CD8-positive, alpha-beta memory T cell (primary cell): ENCODE results near the gene ZC3H8. TPM values are rescaled to one million over a fixed set of nuclear protein-coding genes. Genes with fewer than 3 reads are reported as not detected.
A peak's percentile ranks its signal among the peaks of the same experiment; 100 is the strongest.

Source experiments
- CTCF ChIA-PET: fragments of 350-600 bp; sonication (Branson Sonifier 250); formaldehyde crosslinking; loops from one replicate; lab custom pipeline; 2021; ENCODE audit warnings: antibody characterized with exemption; lab: Charles Lee
- POLR2A ChIA-PET: fragments of 350-600 bp; sonication (Branson Sonifier 250); formaldehyde crosslinking; loops from one replicate; lab custom pipeline; 2021; ENCODE audit warnings: antibody characterized with exemption; lab: Charles Lee
- DNase-seq, 5 donors: peaks; one replicate each; pipeline versions ENCODE4 v3.0.0 to v3.0.0-alpha.2; 2020 to 2022; ENCODE audit warnings: mixed read lengths in 1 of 5
- H3K27ac ChIP-seq: one replicate; pipeline ENCODE4 v1.7.0; 2013; ENCODE audit warnings: low read depth, mild to moderate bottlenecking, low read length, moderate library complexity
- H3K27me3 ChIP-seq: 2 replicates; pipeline ENCODE4 v1.7.0; 2013; ENCODE audit warnings: low read length, mild to moderate bottlenecking; ENCODE audit not compliant: insufficient read depth, poor library complexity, severe bottlenecking
- H3K36me3 ChIP-seq: 2 replicates; pipeline ENCODE4 v1.7.0; 2013; ENCODE audit warnings: mild to moderate bottlenecking, low read length, moderate library complexity; ENCODE audit not compliant: insufficient read depth
- H3K4me1 ChIP-seq: 2 replicates; pipeline ENCODE4 v1.7.0; 2013; ENCODE audit warnings: mild to moderate bottlenecking, low read length, moderate library complexity; ENCODE audit not compliant: insufficient read depth
- H3K4me3 ChIP-seq: 2 replicates; pipeline ENCODE4 v1.7.0; 2013; ENCODE audit warnings: mild to moderate bottlenecking, low read length
- H3K9me3 ChIP-seq: 2 replicates; pipeline ENCODE4 v1.7.0; 2013; ENCODE audit warnings: mild to moderate bottlenecking, low read length
- H3K27ac Mint-ChIP-seq, 8 donors: one replicate each; pipeline ENCODE4 v1.8.0; 2020 to 2021; ENCODE audit warnings: mixed read lengths in 8 of 8, mild to moderate bottlenecking in 6 of 8, inconsistent platforms in 3 of 8, moderate library complexity in 3 of 8
- H3K27me3 Mint-ChIP-seq, 2 donors: one replicate each; pipeline ENCODE4 v1.8.0; 2020 to 2021; ENCODE audit warnings: mixed read lengths in 2 of 2, mild to moderate bottlenecking in 1 of 2, moderate library complexity in 1 of 2
- H3K36me3 Mint-ChIP-seq, 3 donors: one replicate each; pipeline ENCODE4 v1.8.0; 2020 to 2021; ENCODE audit warnings: mixed read lengths in 3 of 3, inconsistent platforms in 1 of 3, mild to moderate bottlenecking in 1 of 3
- H3K4me1 Mint-ChIP-seq, 3 donors: one replicate each; pipeline ENCODE4 v1.8.0; 2020 to 2021; ENCODE audit warnings: mixed read lengths in 3 of 3, inconsistent platforms in 1 of 3, mild to moderate bottlenecking in 1 of 3
- H3K4me3 Mint-ChIP-seq, 7 donors: one replicate each; pipeline ENCODE4 v1.8.0; 2020 to 2021; ENCODE audit warnings: mixed read lengths in 7 of 7, mild to moderate bottlenecking in 6 of 7, moderate library complexity in 4 of 7, inconsistent platforms in 2 of 7
- H3K9me3 Mint-ChIP-seq, 5 donors: one replicate each; pipeline ENCODE4 v1.8.0; 2020 to 2022; ENCODE audit warnings: mixed read lengths in 5 of 5, mild to moderate bottlenecking in 3 of 5, moderate library complexity in 2 of 5, inconsistent platforms in 1 of 5
- polyA plus RNA-seq: library from polyadenylated mRNA; unstranded; fragments of 300-500 nt; fragmentation: Illumina TruSeq; gene quantifications from one replicate; pipeline ENCODE4 v1.2.3, GENCODE V29; 2021
- total RNA-seq, 2 experiments: library from RNA; stranded (reverse); gene quantifications; one replicate each; pipeline ENCODE4 v1.2.3, GENCODE V29; 2021

ZC3H8 gene
- total and polyA plus RNA-seq, 3 experiments from 2014 or later, result 13.4 to 32.0 (median 29.7) TPM

- H3K4me3 ChIP-seq, result peak overlapping the region; percentile 53
These were observed 72.2 kb downstream of the ZC3H8 start for GRCh38 chr2:112182581-112183034.

GRCh38 chr2:112181571-112182290, 73.1 kb downstream of the ZC3H8 start:
- CTCF ChIA-PET, result interaction anchor here (1.1 kb wide), 1 partner anchor 60 kb away, joined by 3 read pairs; no protein-coding TSS in a partner anchor
- peak overlapping the region; percentile 53 for H3K4me3 ChIP-seq
- DNase-seq, result peak in 3 of 5 donors; percentile 14 to 58 (median 38)
- POLR2A ChIA-PET, result no interaction called here
- Mint-ChIP-seq H3K4me1 (peaks cover 7 to 16% (median 10%) of the 10 kb centered on the region in 3 donors), H3K27me3 (peaks cover 27 to 45% of the 10 kb centered on the region in 2 donors), H3K4me3 (peak overlapping the region in 4 of 7 donors; percentile 9 to 59 (median 41)), H3K36me3 (no peaks in the 10 kb centered on the region), H3K27ac (peak overlapping the region in 1 of 8 donors; percentile 24), H3K9me3 (peaks cover 0 to 4% (median 0%) of the 10 kb centered on the region in 5 donors)
- no peaks in the 10 kb centered on the region for H3K9me3 ChIP-seq
- no peaks in the 10 kb centered on the region for H3K27me3 ChIP-seq
- peaks cover 32% of the 10 kb centered on the region for H3K4me1 ChIP-seq
- H3K27ac ChIP-seq, result no peak overlapping the region
- no peaks in the 10 kb centered on the region for H3K36me3 ChIP-seq

More at GRCh38 chr2:112182581-112183034, 72.2 kb downstream of the ZC3H8 start:
- Mint-ChIP-seq H3K27me3 (peaks cover 24 to 39% of the 10 kb centered on the region in 2 donors), H3K4me3 (peak overlapping the region in 4 of 7 donors; percentile 9 to 43 (median 26)), H3K27ac (peak overlapping the region in 2 of 8 donors; percentile 23 to 24), H3K36me3 (no peaks in the 10 kb centered on the region), H3K9me3 (peaks cover 0 to 4% (median 0%) of the 10 kb centered on the region in 5 donors), H3K4me1 (peaks cover 13 to 25% (median 14%) of the 10 kb centered on the region in 3 donors)
- H3K36me3 ChIP-seq, result no peaks in the 10 kb centered on the region
- H3K9me3 ChIP-seq, result no peaks in the 10 kb centered on the region
- H3K27me3 ChIP-seq, result no peaks in the 10 kb centered on the region
- no peak overlapping the region for H3K27ac ChIP-seq
- no peak for DNase-seq
- ChIA-PET CTCF (interaction anchor here (1.1 kb wide), 1 partner anchor 61 kb away, joined by 3 read pairs; no protein-coding TSS in a partner anchor), POLR2A (no interaction called here)
- H3K4me1 ChIP-seq, result peaks cover 41% of the 10 kb centered on the region

GRCh38 chr2:112175958-112176573, 78.8 kb downstream of the ZC3H8 start:
- H3K27me3 Mint-ChIP-seq, result peaks cover 23 to 41% of the 10 kb centered on the region in 2 donors
- H3K36me3 Mint-ChIP-seq, result no peaks in the 10 kb centered on the region
- H3K4me1 Mint-ChIP-seq, result no peaks in the 10 kb centered on the region
- peaks cover 7% of the 10 kb centered on the region for H3K4me1 ChIP-seq
- no peaks in the 10 kb centered on the region for H3K9me3 ChIP-seq
- ChIA-PET CTCF (no interaction called here), POLR2A (no interaction called here)
- no peak overlapping the region for H3K27ac Mint-ChIP-seq
- H3K36me3 ChIP-seq, result no peaks in the 10 kb centered on the region
- no peaks in the 10 kb centered on the region for H3K27me3 ChIP-seq
- no peak overlapping the region for H3K4me3 Mint-ChIP-seq
- H3K4me3 ChIP-seq, result no peak overlapping the region
- DNase-seq, result no peak
- no peak overlapping the region for H3K27ac ChIP-seq
- peaks cover 0 to 4% (median 0%) of the 10 kb centered on the region in 5 donors for H3K9me3 Mint-ChIP-seq

- no peak overlapping the region for H3K27ac ChIP-seq
- H3K9me3 ChIP-seq, result no peaks in the 10 kb centered on the region
- Mint-ChIP-seq H3K9me3 (peaks cover 0 to 4% (median 0%) of the 10 kb centered on the region in 5 donors), H3K27me3 (peaks cover 20 to 43% of the 10 kb centered on the region in 2 donors), H3K27ac (no peak overlapping the region), H3K4me3 (no peak overlapping the region), H3K4me1 (no peaks in the 10 kb centered on the region), H3K36me3 (no peaks in the 10 kb centered on the region)
- peaks cover 7% of the 10 kb centered on the region for H3K4me1 ChIP-seq
- DNase-seq, result no peak
- no peaks in the 10 kb centered on the region for H3K27me3 ChIP-seq
- CTCF ChIA-PET, result no interaction called here
- no peak overlapping the region for H3K4me3 ChIP-seq
- POLR2A ChIA-PET, result no interaction called here
- no peaks in the 10 kb centered on the region for H3K36me3 ChIP-seq
These were observed 79.5 kb downstream of the ZC3H8 start for GRCh38 chr2:112175333-112175732.

GRCh38 chr2:112174383-112174782, 80.5 kb downstream of the ZC3H8 start:
- ChIA-PET POLR2A (no interaction called here), CTCF (no interaction called here)
- Histone ChIP-seq H3K27ac (no peak overlapping the region), H3K27me3 (no peaks in the 10 kb centered on the region), H3K4me3 (no peak overlapping the region), H3K36me3 (no peaks in the 10 kb centered on the region), H3K9me3 (no peaks in the 10 kb centered on the region), H3K4me1 (peaks cover 7% of the 10 kb centered on the region)
- Mint-ChIP-seq H3K4me3 (no peak overlapping the region), H3K4me1 (no peaks in the 10 kb centered on the region), H3K27ac (no peak overlapping the region), H3K27me3 (peaks cover 13 to 37% of the 10 kb centered on the region in 2 donors), H3K36me3 (no peaks in the 10 kb centered on the region), H3K9me3 (no peaks in the 10 kb centered on the region)
- DNase-seq, result no peak

GRCh38 chr2:112173646-112174319, 81.1 kb downstream of the ZC3H8 start:
- no peaks in the 10 kb centered on the region for H3K9me3 ChIP-seq
- Mint-ChIP-seq H3K27ac (no peak overlapping the region), H3K36me3 (no peaks in the 10 kb centered on the region), H3K4me1 (peaks cover 0 to under 1% (median 0%) of the 10 kb centered on the region in 3 donors), H3K9me3 (no peaks in the 10 kb centered on the region), H3K27me3 (peaks cover 11 to 31% of the 10 kb centered on the region in 2 donors), H3K4me3 (no peak overlapping the region)
- ChIA-PET POLR2A (interaction anchor here (1.1 kb wide), 1 partner anchor 15 kb away, joined by 3 read pairs; no protein-coding TSS in a partner anchor), CTCF (no interaction called here)
- peaks cover 7% of the 10 kb centered on the region for H3K4me1 ChIP-seq
- H3K36me3 ChIP-seq, result no peaks in the 10 kb centered on the region
- H3K27me3 ChIP-seq, result no peaks in the 10 kb centered on the region
- DNase-seq, result no peak
- no peak overlapping the region for H3K4me3 ChIP-seq
- H3K27ac ChIP-seq, result no peak overlapping the region

GRCh38 chr2:112170495-112170894, 84.3 kb downstream of the ZC3H8 start:
- DNase-seq, result no peak
- ChIA-PET POLR2A (no interaction called here), CTCF (no interaction called here)
- Mint-ChIP-seq H3K27me3 (peaks cover 0 to 14% of the 10 kb centered on the region in 2 donors), H3K27ac (peak overlapping the region in 1 of 8 donors; percentile 31), H3K4me3 (no peak overlapping the region), H3K9me3 (no peaks in the 10 kb centered on the region), H3K36me3 (no peaks in the 10 kb centered on the region), H3K4me1 (peaks cover 4 to 10% (median 9%) of the 10 kb centered on the region in 3 donors)
- Histone ChIP-seq H3K4me1 (peaks cover 7% of the 10 kb centered on the region), H3K9me3 (no peaks in the 10 kb centered on the region), H3K27me3 (no peaks in the 10 kb centered on the region), H3K36me3 (no peaks in the 10 kb centered on the region), H3K27ac (no peak overlapping the region), H3K4me3 (no peak overlapping the region)
